Neural cell (in vitro differentiated cells): ENCODE results near the gene ANKRD7. TPM values are rescaled to one million over a fixed set of nuclear protein-coding genes. Genes with fewer than 3 reads are reported as not detected.

Experiments used
- H2AFZ ChIP-seq: fragments of 200-600, 300-800 bp; sonication (generic), shearing (Covaris generic); 2 replicates; pipeline ENCODE4 v1.6.0; 2014; ENCODE audit warnings: low read depth, mild to moderate bottlenecking, antibody characterized with exemption, low read length, moderate library complexity
- H3F3A ChIP-seq: fragments of 200-600 bp; shearing (Covaris generic); 2 replicates; pipeline ENCODE4 v1.6.1; 2016; ENCODE audit warnings: mild to moderate bottlenecking, moderate library complexity, mixed read lengths, antibody characterized with exemption, low read length; ENCODE audit not compliant: insufficient read depth, poor library complexity, severe bottlenecking
- H3K27ac ChIP-seq: fragments of 200-600, 300-800 bp; sonication (generic), shearing (Covaris generic); 2 replicates; pipeline ENCODE4 v1.5.1; 2014; ENCODE audit warnings: mild to moderate bottlenecking, low read length, moderate library complexity
- H3K27me3 ChIP-seq: fragments of 300-800, 200-600 bp; sonication (generic), shearing (Covaris generic); 2 replicates; pipeline ENCODE4 v1.6.0; 2014; ENCODE audit warnings: mild to moderate bottlenecking, low read depth, low read length, moderate library complexity; ENCODE audit not compliant: insufficient read depth
- H3K36me3 ChIP-seq: fragments of 300-800, 200-600 bp; sonication (generic), shearing (Covaris generic); 2 replicates; pipeline ENCODE4 v1.5.1; 2014; ENCODE audit warnings: mild to moderate bottlenecking, antibody characterized with exemption, low read length, moderate library complexity; ENCODE audit not compliant: insufficient read depth
- H3K4me2 ChIP-seq: fragments of 300-800, 200-600 bp; sonication (generic), shearing (Covaris generic); 2 replicates; pipeline ENCODE4 v1.6.0; 2014; ENCODE audit warnings: mild to moderate bottlenecking, low read length
- H3K4me3 ChIP-seq: fragments of 300-800, 200-600 bp; sonication (generic), shearing (Covaris generic); 2 replicates; pipeline ENCODE4 v1.5.1; 2014; ENCODE audit warnings: mild to moderate bottlenecking, low read length, moderate library complexity
- H3K79me2 ChIP-seq: fragments of 200-600 bp; shearing (Covaris generic); replicated peaks from 2 replicates; pipeline ENCODE4 v1.6.0; 2014; ENCODE audit warnings: mild to moderate bottlenecking, low read length, moderate library complexity; ENCODE audit not compliant: insufficient read depth
- H3K9ac ChIP-seq: fragments of 300-800, 200-600 bp; sonication (generic), shearing (Covaris generic); 2 replicates; pipeline ENCODE4 v1.6.1; 2016; ENCODE audit warnings: mild to moderate bottlenecking, low read length, mixed read lengths
- H3K9me2 ChIP-seq: fragments of 200-600 bp; shearing (Covaris generic); 2 replicates; pipeline ENCODE4 v1.6.1; 2016; ENCODE audit warnings: mild to moderate bottlenecking, low read length, mixed read lengths; ENCODE audit not compliant: insufficient read depth
- H3K9me3 ChIP-seq: fragments of 200-600, 300-800 bp; sonication (generic), shearing (Covaris generic); 2 replicates; pipeline ENCODE4 v1.6.1; 2016; ENCODE audit warnings: mild to moderate bottlenecking, mixed run types, low read length, moderate library complexity, mixed read lengths
- H4K20me1 ChIP-seq: fragments of 200-600 bp; shearing (Covaris generic); 2 replicates; pipeline ENCODE4 v1.6.1; 2016; ENCODE audit warnings: mild to moderate bottlenecking, mixed run types; ENCODE audit not compliant: insufficient read depth
- EP300 ChIP-seq: fragments of 450-650 bp; conservative IDR thresholded peaks from 2 replicates; pipeline ENCODE4 v1.6.1; 2014; ENCODE audit warnings: antibody characterized with exemption, mild to moderate bottlenecking, moderate library complexity; ENCODE audit not compliant: poor library complexity, severe bottlenecking
- EZH2 ChIP-seq: fragments of 200-600, 300-800 bp; shearing (Covaris generic), sonication (generic); IDR thresholded peaks from 2 replicates; pipeline ENCODE4 v1.6.1; 2014; ENCODE audit warnings: antibody characterized with exemption, low read length, borderline replicate concordance, mild to moderate bottlenecking; ENCODE audit not compliant: insufficient read depth, poor library complexity, severe bottlenecking
- MXI1 ChIP-seq: fragments of 450-650 bp; conservative IDR thresholded peaks from 2 replicates; pipeline ENCODE4 v1.6.1; 2014; ENCODE audit warnings: antibody characterized with exemption, mild to moderate bottlenecking; ENCODE audit not compliant: poor library complexity, severe bottlenecking
- POLR2AphosphoS5 ChIP-seq: IDR thresholded peaks from 2 replicates; pipeline ENCODE4 v1.6.1; 2012
- RAD21 ChIP-seq: fragments of 450-650 bp; conservative IDR thresholded peaks from 2 replicates; pipeline ENCODE4 v1.6.1; 2014; ENCODE audit warnings: antibody characterized with exemption, mild to moderate bottlenecking, moderate library complexity
- SMC3 ChIP-seq: fragments of 450-650 bp; conservative IDR thresholded peaks from 2 replicates; pipeline ENCODE4 v1.6.1; 2014; ENCODE audit warnings: antibody characterized with exemption, mild to moderate bottlenecking, moderate library complexity; ENCODE audit not compliant: poor library complexity
- TAF1 ChIP-seq: IDR thresholded peaks from 2 replicates; pipeline ENCODE4 v1.6.1; 2012; ENCODE audit warnings: low read depth
- polyA plus RNA-seq: library from polyadenylated mRNA; depleted of rRNA; stranded (reverse); fragments of >200 nt; gene quantifications from 2 replicates; pipeline ENCODE4 v1.2.3, GENCODE V29; 2014
- TF ChIP-seq, protein P1 (sequence below): fragments of 450-650 bp; IDR thresholded peaks from 2 replicates; pipeline ENCODE4 v1.5.1; 2014; ENCODE audit warnings: antibody characterized with exemption, mild to moderate bottlenecking, moderate library complexity; ENCODE audit not compliant: poor library complexity, severe bottlenecking
- TF ChIP-seq, protein P2 (sequence below): IDR thresholded peaks from 2 replicates; pipeline ENCODE4 v1.6.1; 2012; ENCODE audit warnings: borderline replicate concordance

The ANKRD7 gene
- polyA plus RNA-seq, 1 donor from 2014 or later, result not detected

DNA sequence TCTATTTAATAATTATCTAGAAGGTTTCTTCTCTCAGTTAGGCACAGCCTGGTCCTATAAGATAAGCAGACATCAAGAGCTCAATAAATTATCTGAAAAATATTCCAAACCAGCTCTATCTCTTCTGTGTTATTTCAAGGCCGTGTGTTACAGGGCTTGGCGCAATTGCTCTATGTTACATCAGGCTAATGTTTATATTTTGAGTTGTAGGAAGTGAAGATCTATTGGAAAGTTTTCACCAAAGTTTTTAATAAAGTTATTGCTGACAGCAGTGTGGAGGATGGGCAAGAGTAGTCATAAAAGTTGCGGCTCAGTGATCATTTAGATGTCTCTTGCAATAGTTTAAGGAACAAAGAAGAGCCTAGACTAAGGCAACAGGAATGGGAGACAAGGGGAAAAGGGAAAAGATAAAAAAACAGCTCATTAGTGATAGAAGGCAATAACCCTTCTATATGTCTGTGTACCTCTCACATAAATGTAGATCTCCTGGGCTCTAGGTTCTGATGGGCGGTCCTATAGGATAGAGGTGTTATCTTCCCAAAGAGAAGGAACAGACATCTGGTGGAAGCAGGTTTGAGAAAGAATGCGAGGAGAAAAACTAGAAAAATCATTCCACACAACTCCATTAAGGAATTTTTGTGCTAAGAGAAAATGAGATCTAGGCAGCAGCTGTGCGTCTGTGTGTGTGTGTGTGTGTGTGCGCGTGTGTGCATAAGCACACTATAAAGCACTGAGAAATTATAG is 5.9 kb upstream of the ANKRD7 start:
- H3K9me2 ChIP-seq, result no peaks in the 10 kb centered on the region
- no peaks in the 10 kb centered on the region for H3K27me3 ChIP-seq
- no peak overlapping the region for H2AFZ ChIP-seq
- no peaks in the 10 kb centered on the region for H3K9me3 ChIP-seq
- no peak overlapping the region for H3K4me3 ChIP-seq
- H4K20me1 ChIP-seq, result no peaks in the 10 kb centered on the region
- H3K27ac ChIP-seq, result no peak overlapping the region
- no peaks in the 10 kb centered on the region for H3K79me2 ChIP-seq
- no peaks in the 10 kb centered on the region for H3F3A ChIP-seq
- H3K36me3 ChIP-seq, result no peaks in the 10 kb centered on the region
- H3K9ac ChIP-seq, result no peak overlapping the region
- TF ChIP-seq, protein P1, sequence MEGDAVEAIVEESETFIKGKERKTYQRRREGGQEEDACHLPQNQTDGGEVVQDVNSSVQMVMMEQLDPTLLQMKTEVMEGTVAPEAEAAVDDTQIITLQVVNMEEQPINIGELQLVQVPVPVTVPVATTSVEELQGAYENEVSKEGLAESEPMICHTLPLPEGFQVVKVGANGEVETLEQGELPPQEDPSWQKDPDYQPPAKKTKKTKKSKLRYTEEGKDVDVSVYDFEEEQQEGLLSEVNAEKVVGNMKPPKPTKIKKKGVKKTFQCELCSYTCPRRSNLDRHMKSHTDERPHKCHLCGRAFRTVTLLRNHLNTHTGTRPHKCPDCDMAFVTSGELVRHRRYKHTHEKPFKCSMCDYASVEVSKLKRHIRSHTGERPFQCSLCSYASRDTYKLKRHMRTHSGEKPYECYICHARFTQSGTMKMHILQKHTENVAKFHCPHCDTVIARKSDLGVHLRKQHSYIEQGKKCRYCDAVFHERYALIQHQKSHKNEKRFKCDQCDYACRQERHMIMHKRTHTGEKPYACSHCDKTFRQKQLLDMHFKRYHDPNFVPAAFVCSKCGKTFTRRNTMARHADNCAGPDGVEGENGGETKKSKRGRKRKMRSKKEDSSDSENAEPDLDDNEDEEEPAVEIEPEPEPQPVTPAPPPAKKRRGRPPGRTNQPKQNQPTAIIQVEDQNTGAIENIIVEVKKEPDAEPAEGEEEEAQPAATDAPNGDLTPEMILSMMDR, result no peak
- TF ChIP-seq POLR2AphosphoS5 (no peak), MXI1 (no peak), SMC3 (no peak), TAF1 (no peak), RAD21 (no peak), EZH2 (no peak), EP300 (no peak)
- TF ChIP-seq, protein P2, sequence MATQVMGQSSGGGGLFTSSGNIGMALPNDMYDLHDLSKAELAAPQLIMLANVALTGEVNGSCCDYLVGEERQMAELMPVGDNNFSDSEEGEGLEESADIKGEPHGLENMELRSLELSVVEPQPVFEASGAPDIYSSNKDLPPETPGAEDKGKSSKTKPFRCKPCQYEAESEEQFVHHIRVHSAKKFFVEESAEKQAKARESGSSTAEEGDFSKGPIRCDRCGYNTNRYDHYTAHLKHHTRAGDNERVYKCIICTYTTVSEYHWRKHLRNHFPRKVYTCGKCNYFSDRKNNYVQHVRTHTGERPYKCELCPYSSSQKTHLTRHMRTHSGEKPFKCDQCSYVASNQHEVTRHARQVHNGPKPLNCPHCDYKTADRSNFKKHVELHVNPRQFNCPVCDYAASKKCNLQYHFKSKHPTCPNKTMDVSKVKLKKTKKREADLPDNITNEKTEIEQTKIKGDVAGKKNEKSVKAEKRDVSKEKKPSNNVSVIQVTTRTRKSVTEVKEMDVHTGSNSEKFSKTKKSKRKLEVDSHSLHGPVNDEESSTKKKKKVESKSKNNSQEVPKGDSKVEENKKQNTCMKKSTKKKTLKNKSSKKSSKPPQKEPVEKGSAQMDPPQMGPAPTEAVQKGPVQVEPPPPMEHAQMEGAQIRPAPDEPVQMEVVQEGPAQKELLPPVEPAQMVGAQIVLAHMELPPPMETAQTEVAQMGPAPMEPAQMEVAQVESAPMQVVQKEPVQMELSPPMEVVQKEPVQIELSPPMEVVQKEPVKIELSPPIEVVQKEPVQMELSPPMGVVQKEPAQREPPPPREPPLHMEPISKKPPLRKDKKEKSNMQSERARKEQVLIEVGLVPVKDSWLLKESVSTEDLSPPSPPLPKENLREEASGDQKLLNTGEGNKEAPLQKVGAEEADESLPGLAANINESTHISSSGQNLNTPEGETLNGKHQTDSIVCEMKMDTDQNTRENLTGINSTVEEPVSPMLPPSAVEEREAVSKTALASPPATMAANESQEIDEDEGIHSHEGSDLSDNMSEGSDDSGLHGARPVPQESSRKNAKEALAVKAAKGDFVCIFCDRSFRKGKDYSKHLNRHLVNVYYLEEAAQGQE, result no peak
- H3K4me2 ChIP-seq, result no peak overlapping the region

DNA sequence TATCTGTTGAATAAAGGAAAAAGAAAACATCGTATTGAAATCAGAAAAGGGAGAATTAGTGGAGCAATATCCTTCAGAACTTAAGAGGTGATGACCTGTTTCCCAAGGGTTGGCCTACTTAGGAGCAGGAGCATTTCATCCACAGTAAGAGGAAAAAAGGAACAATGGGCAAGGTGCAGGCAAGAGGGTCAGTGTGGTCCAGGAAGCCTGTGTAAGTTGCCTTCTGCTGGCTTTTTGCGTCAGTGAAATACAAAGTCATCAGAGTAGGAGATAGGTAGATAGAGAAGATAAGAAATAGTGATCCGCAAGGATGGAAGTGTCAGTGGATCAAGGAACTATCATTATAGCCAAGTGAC is 5.4 kb upstream of the ANKRD7 start:
- H3K27ac ChIP-seq, result no peak overlapping the region
- no peak overlapping the region for H2AFZ ChIP-seq
- no peaks in the 10 kb centered on the region for H3F3A ChIP-seq
- H4K20me1 ChIP-seq, result no peaks in the 10 kb centered on the region
- no peaks in the 10 kb centered on the region for H3K36me3 ChIP-seq
- no peaks in the 10 kb centered on the region for H3K9me3 ChIP-seq
- no peak overlapping the region for H3K9ac ChIP-seq
- H3K79me2 ChIP-seq, result no peaks in the 10 kb centered on the region
- H3K4me3 ChIP-seq, result no peak overlapping the region
- no peak overlapping the region for H3K4me2 ChIP-seq
- no peaks in the 10 kb centered on the region for H3K27me3 ChIP-seq
- TF ChIP-seq RAD21 (no peak), POLR2AphosphoS5 (no peak), EZH2 (no peak), TAF1 (no peak), MXI1 (no peak), EP300 (no peak), SMC3 (no peak)
- TF ChIP-seq, protein P2, result no peak
- TF ChIP-seq, protein P1, result no peak
- no peaks in the 10 kb centered on the region for H3K9me2 ChIP-seq
